Measurements from ENCODE around the gene SH3RF1. TPM values are rescaled to one million over a fixed set of nuclear protein-coding genes. Genes with fewer than 3 reads are reported as not detected.

Gene SH3RF1
- total RNA-seq, 1 experiment from 2014 or later = 15.3 TPM

DNA sequence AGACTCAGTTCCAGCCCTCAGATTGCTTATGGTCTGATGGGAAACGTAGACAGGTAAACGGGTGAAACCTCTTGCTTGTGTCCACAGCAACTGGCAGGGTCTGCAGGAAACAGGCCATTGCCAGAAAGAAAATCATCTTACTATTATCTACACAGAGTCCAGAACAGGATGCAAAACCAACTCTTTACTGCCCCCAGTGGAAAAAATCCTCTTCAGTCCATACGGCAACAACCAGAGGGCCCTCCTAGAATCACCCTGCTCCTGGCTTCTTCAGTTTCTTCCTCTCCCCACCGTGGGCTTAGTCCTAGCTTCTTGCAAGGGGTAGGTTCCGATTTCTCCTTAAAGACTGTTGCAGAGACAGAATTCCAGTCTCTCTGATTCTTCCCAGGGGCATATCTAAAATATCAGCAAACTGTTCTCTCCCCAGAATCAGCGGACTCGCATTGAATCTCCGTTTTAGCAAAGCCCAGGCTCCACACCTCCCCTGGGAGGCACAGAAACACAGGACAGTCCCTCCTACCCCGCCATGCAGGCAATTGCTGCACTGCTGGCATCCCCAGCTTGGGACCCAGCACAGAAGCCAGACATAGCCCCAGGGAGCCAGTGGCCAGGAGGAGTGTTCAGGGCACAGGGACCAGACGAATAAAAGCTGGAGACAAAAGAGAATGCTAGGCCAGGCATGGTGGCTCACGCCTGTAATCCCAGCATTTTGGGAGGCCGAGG, 41.0 kb upstream of the SH3RF1 start:
- no peaks in the 10 kb centered on the region for H3K79me1 ChIP-seq (ENCODE audit: insufficient read depth, low read depth, low read length, poor library complexity, severe bottlenecking)
- H3K27me3 Mint-ChIP-seq (ENCODE audit: low read depth) = no peaks in the 10 kb centered on the region
- H3K18ac ChIP-seq (ENCODE audit: insufficient read length, low read depth, low read length) = peak overlapping the region; percentile 50
- H3K36me3 Mint-ChIP-seq (ENCODE audit: insufficient read depth in 1 of 3, low read depth in 3 of 3) = no peaks in the 10 kb centered on the region
- no peaks in the 10 kb centered on the region for H3K79me2 ChIP-seq (ENCODE audit: insufficient read depth, low read length)
- H3K4me3 Mint-ChIP-seq = no peak overlapping the region
- no peak overlapping the region for H2AK5ac ChIP-seq (ENCODE audit: insufficient read length, low read length)
- no peak overlapping the region for H3K27ac ChIP-seq (ENCODE audit: insufficient read length, low read depth, low read length)
- H3K9ac ChIP-seq (ENCODE audit: extremely low read depth, insufficient read length, low read length) = no peak overlapping the region
- H4K8ac ChIP-seq (replicated peaks; ENCODE audit: insufficient read length, low read depth, low read length) = no peak overlapping the region
- H3K4me2 ChIP-seq (ENCODE audit: insufficient read depth, insufficient read length, low read length) = no peak overlapping the region
- H2BK120ac ChIP-seq (ENCODE audit: low read depth, low read length, poor library complexity, severe bottlenecking) = no peak overlapping the region
- H3K14ac ChIP-seq (ENCODE audit: insufficient read depth, low read length) = no peak overlapping the region
- no CpG with 5 or more reads among the region's 12 CpGs for WGBS (ENCODE audit: extremely low coverage, insufficient read length, low lambda C conversion rate)
- no peak overlapping the region for H3T11ph ChIP-seq (ENCODE audit: low read length)
- H4K20me1 ChIP-seq (ENCODE audit: control insufficient read depth, insufficient read depth, insufficient read length) = no peaks in the 10 kb centered on the region
- no peaks in the 10 kb centered on the region for H3K23me2 ChIP-seq (ENCODE audit: insufficient read length, low read depth, low read length, poor library complexity, severe bottlenecking)
- H3K4ac ChIP-seq (ENCODE audit: low read depth, low read length) = no peak overlapping the region
- H3K27me3 ChIP-seq (ENCODE audit: insufficient read depth, low read length) = no peaks in the 10 kb centered on the region
- H3K56ac ChIP-seq (ENCODE audit: insufficient read length, low read depth, low read length) = no peak overlapping the region
- H3K23ac ChIP-seq (ENCODE audit: insufficient read length, low read depth, low read length) = no peak overlapping the region
- peaks cover 0 to 2% of the 10 kb centered on the region in 2 experiments; a peak in 2 of 5 replicates for H3K9me3 Mint-ChIP-seq
- H2AFZ ChIP-seq (ENCODE audit: low read length) = peak overlapping the region; percentile 95
- H3K4me1 ChIP-seq (ENCODE audit: insufficient read depth, low read length) = no peaks in the 10 kb centered on the region
- H4K5ac ChIP-seq (ENCODE audit: insufficient read length, low read depth, low read length) = no peak overlapping the region
- H2BK20ac ChIP-seq (ENCODE audit: low read depth, low read length, poor library complexity, severe bottlenecking) = no peak overlapping the region
- TF ChIP-seq, protein P1, sequence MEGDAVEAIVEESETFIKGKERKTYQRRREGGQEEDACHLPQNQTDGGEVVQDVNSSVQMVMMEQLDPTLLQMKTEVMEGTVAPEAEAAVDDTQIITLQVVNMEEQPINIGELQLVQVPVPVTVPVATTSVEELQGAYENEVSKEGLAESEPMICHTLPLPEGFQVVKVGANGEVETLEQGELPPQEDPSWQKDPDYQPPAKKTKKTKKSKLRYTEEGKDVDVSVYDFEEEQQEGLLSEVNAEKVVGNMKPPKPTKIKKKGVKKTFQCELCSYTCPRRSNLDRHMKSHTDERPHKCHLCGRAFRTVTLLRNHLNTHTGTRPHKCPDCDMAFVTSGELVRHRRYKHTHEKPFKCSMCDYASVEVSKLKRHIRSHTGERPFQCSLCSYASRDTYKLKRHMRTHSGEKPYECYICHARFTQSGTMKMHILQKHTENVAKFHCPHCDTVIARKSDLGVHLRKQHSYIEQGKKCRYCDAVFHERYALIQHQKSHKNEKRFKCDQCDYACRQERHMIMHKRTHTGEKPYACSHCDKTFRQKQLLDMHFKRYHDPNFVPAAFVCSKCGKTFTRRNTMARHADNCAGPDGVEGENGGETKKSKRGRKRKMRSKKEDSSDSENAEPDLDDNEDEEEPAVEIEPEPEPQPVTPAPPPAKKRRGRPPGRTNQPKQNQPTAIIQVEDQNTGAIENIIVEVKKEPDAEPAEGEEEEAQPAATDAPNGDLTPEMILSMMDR (conservative IDR thresholded peaks at IDR 0.05) = peak; percentile 80
- no peak overlapping the region for H2BK12ac ChIP-seq (ENCODE audit: insufficient read length, low read depth, low read length)
- peak overlapping the region in 2 of 3 experiments; percentile 39 to 78; a peak in 4 of 7 replicates for H3K27ac Mint-ChIP-seq
- no peak overlapping the region for H4K91ac ChIP-seq (ENCODE audit: insufficient read length, low read depth, low read length)
- no peaks in the 10 kb centered on the region for H3K9me3 ChIP-seq (ENCODE audit: control insufficient read depth, low read depth, low read length)
- peaks cover 8 to 14% of the 10 kb centered on the region in 2 experiments for H3K4me1 Mint-ChIP-seq
- DNase-seq = peak; percentile 69
- H2BK15ac ChIP-seq (ENCODE audit: low read depth, low read length) = no peak overlapping the region
- H2BK5ac ChIP-seq (ENCODE audit: insufficient read length, low read length) = no peak overlapping the region

Measured in H9 (cell line).